K562 (cell line): ENCODE data around the gene KRT71. TPM values are rescaled to one million over a fixed set of nuclear protein-coding genes. Genes with fewer than 3 reads are reported as not detected.
A peak's percentile ranks its signal among the peaks of the same experiment; 100 is the strongest.

ENCODE experiments used
- ATAC-seq: fragments of 200-7000 bp; cut with Tn5 transposase; 3 replicates; pipeline ENCODE4 v1.9.1; 2020; ENCODE audit warnings: moderate library complexity
- BruUV-seq: library from RNA; stranded (reverse); fragments of 400-500 nt; replicated peaks from 2 replicates; lab custom pipeline; 2021; lab: Mats Ljungman, UMichigan
- CTCF ChIA-PET: fragments of 300-600 bp; formaldehyde crosslinking; extraction: SDS; loops from one replicate; lab custom pipeline; 2021; ENCODE audit warnings: low intra/inter-chr PET ratio; lab: Yijun Ruan, JAX
- POLR2A ChIA-PET: fragments of 300-600, 350-650 bp; sonication (Branson Sonifier 250); formaldehyde crosslinking; extraction: SDS; loops from one replicate; lab custom pipeline; 2021; ENCODE audit warnings: antibody characterized with exemption, inconsistent platforms; lab: Yijun Ruan, JAX
- DNase-seq, 4 experiments: peaks; one replicate each; pipeline versions ENCODE4 v3.0.0 to v3.0.0-alpha.2; 2011 to 2018; ENCODE audit warnings: low spot score in 3 of 4, mixed read lengths in 3 of 4; ENCODE audit errors: extremely low read depth in 1 of 4
- FAIRE-seq: peaks from 2 replicates; lab custom pipeline; 2011; peaks lifted over from hg19 to GRCh38; lab: Jason Lieb, UNC
- H2AFZ ChIP-seq: 2 replicates; pipeline ENCODE4 v1.6.0; 2011; ENCODE audit warnings: low read depth, low read length, control low read depth, inconsistent platforms
- H3K27ac ChIP-seq: fragments of 200-600 bp; 3 replicates; pipeline ENCODE4 v1.8.0; 2011; ENCODE audit warnings: low read depth, mild to moderate bottlenecking, control low read depth, inconsistent platforms, low read length, moderate library complexity, mixed read lengths; ENCODE audit errors: extremely low read depth
- H3K27me3 ChIP-seq, 2 experiments: fragments of 300-600 bp in 1 of 2; 2 replicates in 1 of 2; 3 replicates in 1 of 2; pipeline versions ENCODE4 v1.6.0 to v1.8.0; 2011; ENCODE audit warnings: inconsistent platforms in 2 of 2, low read length in 2 of 2, mild to moderate bottlenecking in 1 of 2, mixed read lengths in 1 of 2, moderate library complexity in 1 of 2; ENCODE audit not compliant: control insufficient read depth in 2 of 2, insufficient read depth in 2 of 2
- H3K36me3 ChIP-seq: fragments of 300-600 bp; 3 replicates; pipeline ENCODE4 v1.8.0; 2011; ENCODE audit warnings: mild to moderate bottlenecking, low read length, inconsistent platforms; ENCODE audit not compliant: control insufficient read depth, insufficient read depth
- H3K4me1 ChIP-seq, 2 experiments: fragments of 200-600 bp in 1 of 2; replicated peaks in 1 of 2; 2 replicates in 1 of 2; 3 replicates in 1 of 2; pipeline versions ENCODE4 v1.5.1 to v1.8.0; 2011; ENCODE audit warnings: inconsistent platforms in 2 of 2, low read length in 2 of 2, mild to moderate bottlenecking in 1 of 2, mixed read lengths in 1 of 2, moderate library complexity in 1 of 2; ENCODE audit not compliant: control insufficient read depth in 2 of 2, insufficient read depth in 2 of 2
- H3K4me2 ChIP-seq: 2 replicates; pipeline ENCODE4 v1.6.1; 2011; ENCODE audit warnings: low read length, control low read depth, inconsistent platforms, mixed read lengths; ENCODE audit not compliant: insufficient read depth
- H3K4me3 ChIP-seq: fragments of 200-600 bp; sonication (generic), shearing (Covaris generic); 2 replicates; pipeline ENCODE4 v1.5.1; 2016; ENCODE audit warnings: control low read depth, inconsistent platforms
- H3K79me2 ChIP-seq: fragments of 200-600 bp; 3 replicates; pipeline ENCODE4 v1.8.0; 2011; ENCODE audit warnings: low read length, inconsistent platforms; ENCODE audit not compliant: control insufficient read depth, insufficient read depth
- H3K9ac ChIP-seq, 2 experiments: 2 replicates each; pipeline versions ENCODE4 v1.6.0 to v1.6.1; 2011; ENCODE audit warnings: low read depth in 2 of 2, low read length in 2 of 2, control low read depth in 1 of 2, inconsistent platforms in 1 of 2, mild to moderate bottlenecking in 1 of 2, mixed read lengths in 1 of 2; ENCODE audit not compliant: insufficient read depth in 1 of 2
- H3K9me1 ChIP-seq: one replicate; pipeline ENCODE4 v1.6.0; 2011; ENCODE audit warnings: inconsistent platforms, mild to moderate bottlenecking, low read length, moderate library complexity; ENCODE audit not compliant: control insufficient read depth, insufficient read depth
- H3K9me3 ChIP-seq: replicated peaks from 2 replicates; pipeline ENCODE4 v1.5.1; 2011; ENCODE audit warnings: low read depth, low read length, inconsistent platforms; ENCODE audit not compliant: control insufficient read depth, insufficient read depth
- H4K20me1 ChIP-seq: replicated peaks from 2 replicates; pipeline ENCODE4 v1.6.1; 2011; ENCODE audit warnings: low read length, inconsistent platforms, mixed read lengths; ENCODE audit not compliant: control insufficient read depth, insufficient read depth
- BACH1 ChIP-seq: fragments of 200-800 bp; sonication (Bioruptor generic); IDR thresholded peaks from 2 replicates; pipeline ENCODE4 v1.6.1; 2016; ENCODE audit warnings: missing genetic modification characterization, missing compliant biosample characterization
- CBX2 ChIP-seq: fragments of 200-600 bp; sonication (generic); IDR thresholded peaks from one replicate; pipeline ENCODE4 v1.6.1; 2012; ENCODE audit warnings: mild to moderate bottlenecking, low read length, inconsistent platforms; ENCODE audit not compliant: insufficient read depth, poor library complexity, severe bottlenecking
- CREB3L1 ChIP-seq: fragments of 450-650 bp; IDR thresholded peaks from 2 replicates; pipeline ENCODE4 v1.6.1; 2014; ENCODE audit warnings: low read depth, mild to moderate bottlenecking, moderate library complexity, borderline replicate concordance
- CXXC5 ChIP-seq: fragments of 250-450 bp; sonication (Bioruptor Pico); IDR thresholded peaks from 2 replicates; pipeline ENCODE4 v1.8.0; 2022; ENCODE audit warnings: inconsistent platforms, mild to moderate bottlenecking, moderate library complexity
- ELF1 ChIP-seq: fragments of 200-800 bp; sonication (Bioruptor generic); IDR thresholded peaks from 2 replicates; pipeline ENCODE4 v1.6.1; 2016; ENCODE audit warnings: missing genetic modification characterization, missing compliant biosample characterization
- ESRRB ChIP-seq: fragments of 250-450 bp; sonication (Bioruptor Pico); IDR thresholded peaks from 2 replicates; pipeline ENCODE4 v1.5.0; 2020; ENCODE audit warnings: mild to moderate bottlenecking, moderate library complexity, borderline replicate concordance
- FOSL1 ChIP-seq: fragments of 200-800 bp; sonication (Bioruptor generic); conservative IDR thresholded peaks from 2 replicates; pipeline ENCODE4 v1.6.1; 2016; ENCODE audit warnings: missing genetic modification characterization, missing compliant biosample characterization
- HMG20A ChIP-seq: fragments of 450-650 bp; formaldehyde crosslinking; conservative IDR thresholded peaks from 2 replicates; pipeline ENCODE4 v1.4.0; 2020; ENCODE audit warnings: mild to moderate bottlenecking, mixed read lengths
- JUND ChIP-seq, 2 experiments: IDR thresholded peaks; 2 replicates in 1 of 2; 3 replicates in 1 of 2; pipeline ENCODE4 v1.6.1; 2011; ENCODE audit warnings: borderline replicate concordance in 2 of 2, low read depth in 2 of 2, low read length in 2 of 2, improper control_type of control experiment in 1 of 2, missing biosample characterization in 1 of 2, missing genetic modification characterization in 1 of 2, missing genetic modification reagents in 1 of 2
- NR2C1 ChIP-seq, 2 experiments: fragments of 450-650 bp; IDR thresholded peaks; 2 replicates each; pipeline ENCODE4 v1.6.1; 2017; ENCODE audit warnings: mild to moderate bottlenecking in 2 of 2, antibody characterized with exemption in 1 of 2, inconsistent platforms in 1 of 2, missing compliant biosample characterization in 1 of 2, missing genetic modification characterization in 1 of 2
- NR2C2 ChIP-seq, 2 experiments: fragments of 200-800 bp in 1 of 2; sonication (Bioruptor generic) in 1 of 2; sonication (generic) in 1 of 2; formaldehyde crosslinking in 1 of 2; IDR thresholded peaks; 2 replicates each; pipeline versions ENCODE4 v1.6.1 to v1.8.0; 2016 to 2022; ENCODE audit warnings: mild to moderate bottlenecking in 1 of 2, missing compliant biosample characterization in 1 of 2, missing genetic modification characterization in 1 of 2, missing genetic modification reagents in 1 of 2
- PTBP1 ChIP-seq: fragments of 200-400 bp; formaldehyde crosslinking; IDR thresholded peaks from 2 replicates; pipeline ENCODE4 v1.6.1; 2017; ENCODE audit warnings: low read depth, low read length
- SNRNP70 ChIP-seq: fragments of 200-400 bp; formaldehyde crosslinking; optimal IDR thresholded peaks from 2 replicates; pipeline ENCODE3; 2017; ENCODE audit warnings: low read depth, low read length
- TARDBP ChIP-seq: fragments of 450-650 bp; IDR thresholded peaks from 2 replicates; pipeline ENCODE4 v1.6.1; 2016
- XRCC5 ChIP-seq: fragments of 200-400 bp; formaldehyde crosslinking; IDR thresholded peaks from 2 replicates; pipeline ENCODE4 v1.6.1; 2017; ENCODE audit warnings: low read depth, mild to moderate bottlenecking, low read length
- ZBTB8A ChIP-seq: fragments of 450-650 bp; IDR thresholded peaks from 2 replicates; pipeline ENCODE4 v1.6.1; 2018; ENCODE audit warnings: mild to moderate bottlenecking, moderate library complexity; ENCODE audit not compliant: partially characterized antibody
- ZNF12 ChIP-seq: sonication (generic); formaldehyde crosslinking; IDR thresholded peaks from 2 replicates; pipeline ENCODE4 v1.4.0; 2020; ENCODE audit warnings: mild to moderate bottlenecking, missing genetic modification reagents
- ZNF589 ChIP-seq: fragments of 200-800 bp; sonication (Bioruptor generic); IDR thresholded peaks from 2 replicates; pipeline ENCODE4 v1.6.1; 2016; ENCODE audit warnings: low read depth, missing genetic modification characterization, missing compliant biosample characterization
- WGBS: fragments of 100-300 bp; shearing (Covaris generic); methylation state at CpG from one replicate; pipeline ENCODE4 v1.1.6; 2016; ENCODE audit warnings: low coverage, mixed read lengths; ENCODE audit not compliant: insufficient coverage; ENCODE audit errors: missing lambda C conversion rate; 5-methylcytosine and 5-hydroxymethylcytosine counted together
- in situ Hi-C: fragments of 300-500 bp; cut with MboI; formaldehyde crosslinking; loops from 4 replicates; pipeline ENCODE4 v1.15.0; 2018; ENCODE audit warnings: inconsistent platforms, mixed read lengths
- intact Hi-C: fragments of 100-400 bp; cut with micrococcal nuclease; formaldehyde crosslinking; loops from 2 replicates; pipeline ENCODE4 v1.14.2; 2022
- polyA plus RNA-seq, 8 experiments: library from polyadenylated mRNA; depleted of rRNA in 4 of 8; stranded (reverse) in 5 of 8; unstranded in 3 of 8; fragments of >200 nt; fragmentation: Nextera tagmentation in 2 of 8; fragmentation: Illumina TruSeq in 1 of 8; extraction: Ambion mirVana in 2 of 8; extraction: Trizol in 1 of 8; gene quantifications; 2 replicates each; pipeline versions ENCODE4 v1.2.1 to v1.2.3, GENCODE V29; 2011 to 2014; ENCODE audit warnings: inconsistent platforms in 1 of 8, missing spikeins in 1 of 8
- total RNA-seq, 7 experiments: library from RNA; depleted of rRNA in 6 of 7; stranded (reverse); fragments of >200 nt in 6 of 7; fragmentation: Illumina TruSeq in 2 of 7; extraction: Trizol in 2 of 7; gene quantifications; 2 replicates each; pipeline versions ENCODE4 v1.2.1 to v1.2.3, GENCODE V29; 2011 to 2021; ENCODE audit warnings: low replicate concordance in 1 of 7
- TF ChIP-seq, protein P1 (sequence below), 2 experiments: fragments of 450-650 bp in 1 of 2; sonication (generic) in 1 of 2; formaldehyde crosslinking in 1 of 2; IDR thresholded peaks in 1 of 2; conservative IDR thresholded peaks in 1 of 2; 2 replicates each; pipeline versions ENCODE4 v1.6.1 to v1.8.1; 2016 to 2023; ENCODE audit warnings: mild to moderate bottlenecking in 2 of 2, moderate library complexity in 2 of 2, inconsistent platforms in 1 of 2, missing genetic modification reagents in 1 of 2

Gene KRT71
- total and polyA plus RNA-seq, 9 of the 15 experiments (the other 6 are each of a cell fraction or from before 2014, with no cell fraction given), result not detected

DNA sequence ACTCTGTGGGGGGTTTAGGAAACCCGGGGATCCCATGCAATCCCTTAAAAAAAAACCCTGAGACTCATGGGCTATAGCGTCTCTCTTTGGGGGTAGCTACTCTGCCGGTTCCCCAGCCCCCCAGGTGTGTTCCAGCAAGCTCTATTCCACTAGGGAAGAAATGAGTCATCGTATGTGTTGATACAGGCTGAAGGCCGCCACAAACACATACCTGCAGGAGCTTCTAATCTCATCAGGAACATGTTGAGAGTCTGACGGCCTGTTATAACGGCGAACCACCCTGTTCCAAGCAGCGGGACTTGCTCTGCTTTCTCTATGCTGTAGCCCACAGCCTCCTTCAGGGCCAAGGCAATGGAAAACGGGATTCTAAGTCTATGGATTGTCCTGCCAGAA, 31.8 kb downstream of the KRT71 start:
- in situ Hi-C loops (no loop called here), intact Hi-C loops (no loop called here)
- 1% methylated on average over 10 of the region's 10 CpGs for WGBS
- H3K4me1 ChIP-seq, result no peaks in the 10 kb centered on the region; a peak in 1 of 5 replicates
- H4K20me1 ChIP-seq, result peaks cover 4% of the 10 kb centered on the region; the same call in 1 of the 2 replicates
- POLR2A ChIA-PET, result interaction anchor here (0.6 to 1.7 kb wide), 3 partner anchors 9 to 21 kb away, joined by 3 to 6 read pairs (median 3); no protein-coding TSS in a partner anchor
- DNase-seq (peak in 1 of 4 experiments; percentile 6), FAIRE-seq (no peak), ATAC-seq (no peak)
- no peaks in the 10 kb centered on the region for H3K79me2 ChIP-seq
- no peaks in the 10 kb centered on the region for H3K9me3 ChIP-seq
- H3K36me3 ChIP-seq, result no peaks in the 10 kb centered on the region
- BruUV-seq, result no TSS peak
- no peak overlapping the region for H3K4me3 ChIP-seq
- TF ChIP-seq HMG20A, result no peak
- no peak for TF ChIP-seq ELF1 (tag)
- no peak for TF ChIP-seq CXXC5 (CRISPR knock-in tag)
- TF ChIP-seq, protein P1, sequence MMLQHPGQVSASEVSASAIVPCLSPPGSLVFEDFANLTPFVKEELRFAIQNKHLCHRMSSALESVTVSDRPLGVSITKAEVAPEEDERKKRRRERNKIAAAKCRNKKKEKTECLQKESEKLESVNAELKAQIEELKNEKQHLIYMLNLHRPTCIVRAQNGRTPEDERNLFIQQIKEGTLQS (IDR thresholded peaks at IDR 0.05), result peak; percentile 58; the same call in 1 of the 2 replicates
- TF ChIP-seq, protein P1 (CRISPR knock-in tag; conservative IDR thresholded peaks at IDR 0.05), result no peak
- no peak for TF ChIP-seq SNRNP70
- no peak for TF ChIP-seq CBX2
- no peak for TF ChIP-seq ZNF12
- no peak for TF ChIP-seq ZBTB8A
- TF ChIP-seq FOSL1, result peak; percentile 62; the same call in 1 of the 2 replicates
- no peak for TF ChIP-seq XRCC5
- TF ChIP-seq PTBP1, result no peak
- TF ChIP-seq TARDBP, result no peak
- TF ChIP-seq ZNF589 (CRISPR knock-in tag), result no peak
- no peak for TF ChIP-seq NR2C2 (CRISPR knock-in tag; IDR thresholded peaks at IDR 0.05)
- peak; percentile 47; the same call in 1 of the 2 replicates for TF ChIP-seq NR2C2 (tag; IDR thresholded peaks at IDR 0.05)
- no peak for TF ChIP-seq ESRRB (CRISPR knock-in tag)
- no peak for TF ChIP-seq NR2C1 (IDR thresholded peaks at IDR 0.05)
- TF ChIP-seq NR2C1 (tag; IDR thresholded peaks at IDR 0.05), result peak; percentile 61; the same call in 1 of the 2 replicates
- TF ChIP-seq CREB3L1, result no peak
- TF ChIP-seq JUND (IDR thresholded peaks at IDR 0.05; ENCODE audit: borderline replicate concordance, low read depth, low read length), result peak; percentile 60; the same call in 1 of the 2 replicates
- TF ChIP-seq JUND (tag; IDR thresholded peaks at IDR 0.05; ENCODE audit: borderline replicate concordance, low read depth, low read length), result peak; percentile 42; the same call in 1 of the 3 replicates
- no peak for TF ChIP-seq BACH1 (tag)
- peaks cover 19 to 80% of the 10 kb centered on the region in 2 experiments; a peak in 4 of 5 replicates for H3K27me3 ChIP-seq
- no peak overlapping the region for H3K4me2 ChIP-seq
- H3K9me1 ChIP-seq, result no peaks in the 10 kb centered on the region
- CTCF ChIA-PET, result no interaction called here
- no peak overlapping the region for H2AFZ ChIP-seq
- H3K27ac ChIP-seq, result no peak overlapping the region
- H3K9ac ChIP-seq, result no peak overlapping the region
